ENCODE results near the gene CNPPD1.
"Not testable (repeated sequence)": the region's sequence is repeated elsewhere in the genome, so short reads cannot be mapped to it uniquely, and the experiment has no call there.

The CNPPD1 gene

GRCh38 chr2:219207884-219208740 lies 31.4 kb upstream of the CNPPD1 start:
- DNase-seq = no peak

GRCh38 chr2:219207134-219207883 lies 30.6 kb upstream of the CNPPD1 start:
- no peak for DNase-seq

- peak; percentile 95 for DNase-seq
Observed at GRCh38 chr2:219206328-219207133, 29.8 kb upstream of the CNPPD1 start, which contains the start of gene ZFAND2B. Gene ZFAND2B, plus strand, starts transcription at chr2:219206782. Its CDS starts 206 bp downstream, at chr2:219206988.

GRCh38 chr2:219205981-219206327 lies 29.2 kb upstream of the CNPPD1 start:
- no peak for DNase-seq

GRCh38 chr2:219205165-219205538 lies 28.4 kb upstream of the CNPPD1 start:
- DNase-seq = no peak

DNA sequence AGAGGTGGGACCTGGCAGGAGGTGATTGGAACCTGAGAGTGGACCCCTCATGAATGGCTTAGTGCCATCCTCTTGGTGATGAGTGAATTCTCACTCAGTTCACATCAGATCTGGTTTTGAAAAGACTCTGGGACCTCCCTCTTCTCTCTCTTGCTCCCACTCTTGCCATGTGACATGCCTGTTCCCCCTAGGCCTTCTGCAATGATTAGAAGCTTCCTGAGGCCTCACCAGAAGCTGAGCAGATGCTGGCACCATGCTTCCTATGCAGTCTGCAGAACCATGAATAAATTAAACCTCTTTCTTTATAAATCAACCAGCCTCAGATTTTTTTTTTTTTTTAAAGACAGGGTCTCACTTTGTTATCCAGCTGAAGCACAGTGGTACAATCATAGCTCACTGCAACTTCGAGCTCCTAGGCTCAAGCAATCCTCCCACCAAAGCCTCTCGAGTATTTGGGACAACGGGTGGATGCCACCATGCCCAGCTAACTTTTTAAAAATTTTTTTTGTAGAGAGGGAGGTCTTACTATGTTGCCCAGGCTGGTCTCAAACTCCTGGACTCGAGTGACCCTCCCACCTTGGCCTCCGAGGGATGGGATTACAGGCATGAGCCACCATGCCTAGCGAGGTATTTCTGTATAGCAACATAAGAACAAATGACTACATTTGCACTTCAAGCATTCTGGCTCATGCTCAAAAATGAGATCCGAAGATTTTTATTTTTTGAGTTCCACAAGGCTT lies 27.9 kb upstream of the CNPPD1 start:
- no peak for DNase-seq

DNA sequence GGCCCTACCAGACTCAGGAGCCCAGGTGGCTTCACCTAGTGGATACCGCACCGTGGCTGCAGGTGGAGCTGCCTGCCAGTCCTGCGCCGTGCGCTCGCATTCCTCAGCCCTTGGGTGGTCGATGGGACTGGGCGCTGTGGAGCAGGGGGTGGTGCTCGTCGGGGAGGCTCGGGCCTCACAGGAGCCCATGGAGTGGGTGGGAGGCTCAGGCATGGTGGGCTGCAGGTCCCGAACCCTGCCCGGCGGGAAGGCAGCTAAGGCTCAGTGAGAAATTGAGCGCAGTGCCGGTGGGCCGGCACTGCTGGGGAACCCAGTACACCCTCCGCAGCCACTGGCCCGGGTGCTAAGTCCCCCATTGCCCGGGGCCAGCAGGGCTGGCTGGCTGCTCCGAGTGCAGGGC lies 24.6 kb upstream of the CNPPD1 start:
- not testable (repeated sequence) for DNase-seq

- DNase-seq = not testable (repeated sequence)
Observed at GRCh38 chr2:219200502-219201326, 24.0 kb upstream of the CNPPD1 start.

- no peak for DNase-seq
Observed at GRCh38 chr2:219199470-219200211, 22.9 kb upstream of the CNPPD1 start.

- no peak for DNase-seq
Observed at GRCh38 chr2:219198974-219199373, 22.2 kb upstream of the CNPPD1 start.

GRCh38 chr2:219197388-219197787 lies 20.7 kb upstream of the CNPPD1 start:
- DNase-seq = no peak

DNA sequence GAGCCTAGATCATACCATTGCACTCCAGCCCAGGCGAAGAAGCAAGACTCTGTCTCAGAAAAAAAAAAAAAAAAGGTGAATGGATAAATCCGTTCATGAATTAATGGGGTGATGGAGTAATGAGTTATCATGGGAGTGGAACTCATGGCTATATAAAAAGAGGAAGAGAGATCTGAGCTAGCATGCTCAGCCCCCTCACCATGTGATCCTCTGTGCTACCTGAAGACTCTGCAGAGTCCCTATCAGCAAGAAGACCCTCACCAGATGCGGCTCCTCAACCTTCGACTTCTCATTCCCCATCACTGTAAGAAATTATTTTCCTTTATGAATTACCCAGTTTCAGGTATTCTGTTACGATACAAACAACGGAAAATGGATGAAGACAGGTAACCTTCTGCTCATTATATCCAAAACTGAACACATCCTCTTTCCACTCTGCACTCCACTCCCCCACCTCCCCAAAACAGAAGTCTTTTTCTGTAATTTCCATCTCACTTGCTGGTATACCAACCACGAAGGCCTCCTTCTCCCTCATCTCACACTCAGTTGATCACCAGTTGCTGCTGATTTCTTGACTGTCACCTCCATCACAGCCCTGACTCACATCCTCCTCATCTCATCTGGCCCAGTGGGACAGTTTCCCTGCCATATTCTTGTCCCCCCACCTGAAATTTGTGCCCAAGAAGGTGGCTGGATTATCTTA lies 10.2 kb upstream of the CNPPD1 start:
- no peak for DNase-seq

- no peak for DNase-seq
Observed at GRCh38 chr2:219184121-219184520, 7.4 kb upstream of the CNPPD1 start.

DNA sequence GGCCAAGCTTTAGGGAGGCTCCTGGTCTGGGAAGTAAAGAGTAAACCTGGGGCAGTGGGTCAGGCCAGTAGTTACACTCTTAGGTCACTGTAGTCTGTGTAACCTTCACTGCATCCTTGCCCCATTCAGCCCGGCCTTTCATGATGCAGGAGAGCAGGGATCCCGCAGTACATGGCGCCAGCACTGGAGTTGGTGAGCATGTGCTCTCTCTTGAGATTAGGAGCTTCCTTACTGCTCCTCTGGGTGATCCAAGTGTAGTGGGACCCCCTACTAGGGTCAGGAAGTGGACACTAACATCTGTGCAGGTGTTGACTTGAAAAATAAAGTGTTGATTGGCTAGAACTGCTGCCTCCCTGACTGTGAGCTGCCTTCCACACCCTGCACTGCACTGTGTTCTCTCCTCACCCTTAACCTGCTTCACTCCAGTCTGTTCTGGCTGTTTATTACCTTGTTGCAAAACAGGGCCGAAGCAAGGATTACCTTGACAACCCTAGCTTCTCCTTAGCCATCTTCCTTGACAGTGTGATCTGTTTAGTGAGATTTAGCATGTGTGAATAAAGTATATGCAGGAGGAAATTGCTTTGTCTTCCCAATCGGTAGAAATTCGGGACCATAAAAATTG lies 6.5 kb upstream of the CNPPD1 start:
- DNase-seq = no peak

DNA sequence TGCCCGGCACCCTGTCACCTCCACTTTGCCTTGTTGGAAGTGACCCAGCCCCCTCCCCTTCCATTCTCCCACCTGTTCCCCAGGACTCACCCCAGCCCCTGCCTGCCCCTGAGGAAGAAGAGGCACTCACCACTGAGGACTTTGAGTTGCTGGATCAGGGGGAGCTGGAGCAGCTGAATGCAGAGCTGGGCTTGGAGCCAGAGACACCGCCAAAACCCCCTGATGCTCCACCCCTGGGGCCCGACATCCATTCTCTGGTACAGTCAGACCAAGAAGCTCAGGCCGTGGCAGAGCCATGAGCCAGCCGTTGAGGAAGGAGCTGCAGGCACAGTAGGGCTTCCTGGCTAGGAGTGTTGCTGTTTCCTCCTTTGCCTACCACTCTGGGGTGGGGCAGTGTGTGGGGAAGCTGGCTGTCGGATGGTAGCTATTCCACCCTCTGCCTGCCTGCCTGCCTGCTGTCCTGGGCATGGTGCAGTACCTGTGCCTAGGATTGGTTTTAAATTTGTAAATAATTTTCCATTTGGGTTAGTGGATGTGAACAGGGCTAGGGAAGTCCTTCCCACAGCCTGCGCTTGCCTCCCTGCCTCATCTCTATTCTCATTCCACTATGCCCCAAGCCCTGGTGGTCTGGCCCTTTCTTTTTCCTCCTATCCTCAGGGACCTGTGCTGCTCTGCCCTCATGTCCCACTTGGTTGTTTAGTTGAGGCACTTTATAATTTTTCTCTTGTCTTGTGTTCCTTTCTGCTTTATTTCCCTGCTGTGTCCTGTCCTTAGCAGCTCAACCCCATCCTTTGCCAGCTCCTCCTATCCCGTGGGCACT lies 5.8 kb upstream of the CNPPD1 start:
- DNase-seq = no peak

GRCh38 chr2:219181531-219181930 lies 4.8 kb upstream of the CNPPD1 start:
- DNase-seq = no peak

GRCh38 chr2:219180961-219181360 lies 4.2 kb upstream of the CNPPD1 start:
- no peak for DNase-seq

DNA sequence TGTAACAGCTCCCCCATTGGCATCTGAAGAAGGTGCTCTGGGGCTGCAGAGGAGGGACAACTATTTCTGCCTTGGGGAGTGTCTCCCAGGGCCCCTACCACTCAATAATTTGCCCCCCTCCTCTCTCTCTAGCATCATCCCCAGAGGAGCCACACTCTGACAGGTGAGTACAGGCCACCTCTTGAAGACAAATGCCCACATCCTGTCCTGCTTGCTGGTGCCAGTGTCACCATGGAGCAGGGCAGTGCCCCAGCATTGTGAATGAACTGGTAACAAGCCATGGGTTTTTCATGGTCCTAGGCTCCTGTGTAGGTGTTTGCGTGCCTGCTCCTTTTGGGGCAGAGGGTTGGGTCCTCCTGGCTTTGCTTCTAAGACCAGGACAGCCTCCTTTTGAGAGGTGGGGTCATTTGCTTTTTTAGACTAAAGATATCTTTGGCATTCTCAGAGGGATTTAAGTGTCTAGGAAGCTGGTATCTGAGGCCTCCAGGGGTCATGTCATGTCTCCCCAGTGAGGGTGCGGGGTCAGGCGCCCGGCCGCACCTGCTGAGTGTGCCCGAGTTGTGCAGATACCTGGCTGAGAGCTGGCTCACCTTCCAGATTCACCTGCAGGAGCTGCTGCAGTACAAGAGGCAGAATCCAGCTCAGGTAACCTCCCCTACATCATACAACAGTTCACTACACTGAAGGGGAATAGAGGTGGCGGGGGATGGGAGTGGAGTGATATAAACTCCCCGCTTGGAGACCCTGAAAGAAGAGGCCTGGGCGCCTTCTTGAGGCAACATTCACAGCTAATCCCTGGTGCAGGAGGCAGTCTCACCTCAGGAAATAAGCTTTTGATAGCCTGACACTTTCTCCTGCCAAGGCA lies 3.1 kb upstream of the CNPPD1 start:
- no peak for DNase-seq

Measured in retina (tissue), 1 donor.